Memory B cell (primary cell): ENCODE data around the gene MFSD2A.

Experiments used
- ATAC-seq: fragments of 150-1000 bp; cut with Tn5 transposase; 2 replicates; pipeline ENCODE4 v1.10.0; 2021; ENCODE audit warnings: low read depth, mild to moderate bottlenecking, moderate library complexity
- DNase-seq, 2 donors: peaks; one replicate each; pipeline ENCODE4 v3.0.0; 2022; ENCODE audit warnings: low spot score in 2 of 2
- H3K27ac Mint-ChIP-seq: one replicate; pipeline ENCODE4 v1.8.0; 2022; ENCODE audit warnings: mild to moderate bottlenecking, moderate library complexity, mixed read lengths
- H3K27me3 Mint-ChIP-seq: one replicate; pipeline ENCODE4 v1.8.0; 2022; ENCODE audit warnings: mixed read lengths
- H3K36me3 Mint-ChIP-seq: one replicate; pipeline ENCODE4 v1.8.0; 2022; ENCODE audit warnings: mild to moderate bottlenecking, mixed read lengths
- H3K4me1 Mint-ChIP-seq: one replicate; pipeline ENCODE4 v1.8.0; 2022; ENCODE audit warnings: mixed read lengths
- H3K4me3 Mint-ChIP-seq: one replicate; pipeline ENCODE4 v1.8.0; 2022; ENCODE audit warnings: mild to moderate bottlenecking, moderate library complexity, mixed read lengths
- H3K9me3 Mint-ChIP-seq: one replicate; pipeline ENCODE4 v1.8.0; 2022; ENCODE audit warnings: mixed read lengths

The MFSD2A gene

GRCh38 chr1:40017951-40018575, 63.1 kb downstream of the MFSD2A start:
- Mint-ChIP-seq H3K4me3 (no peak overlapping the region), H3K36me3 (no peaks in the 10 kb centered on the region), H3K4me1 (peaks cover 11% of the 10 kb centered on the region), H3K9me3 (peaks cover 4% of the 10 kb centered on the region), H3K27ac (no peak overlapping the region), H3K27me3 (no peaks in the 10 kb centered on the region)
- DNase-seq (no peak), ATAC-seq (no peak)
